SK-N-SH (cell line): ENCODE results near the gene ELOVL6.

Experiments used
- CTCF ChIP-seq: fragments of 200-600 bp; sonication (generic); IDR thresholded peaks from 2 replicates; pipeline ENCODE4 v1.6.1; 2017; ENCODE audit warnings: antibody characterized with exemption, mild to moderate bottlenecking, moderate library complexity
- EZH2phosphoT487 ChIP-seq: fragments of 200-600 bp; sonication (generic); IDR thresholded peaks from 2 replicates; pipeline ENCODE4 v1.6.1; 2017; ENCODE audit warnings: low read depth, mixed run types, mild to moderate bottlenecking, antibody characterized with exemption, moderate library complexity, borderline replicate concordance
- RFX5 ChIP-seq: IDR thresholded peaks from 2 replicates; pipeline ENCODE4 v1.6.1; 2012; ENCODE audit warnings: mild to moderate bottlenecking, improper control_type of control experiment, low read length

- no peak for TF ChIP-seq EZH2phosphoT487
- no peak for TF ChIP-seq RFX5
- no peak for TF ChIP-seq CTCF
These were observed 177.6 kb downstream of the ELOVL6 start for GRCh38 chr4:110020646-110021443.
